Measurements from ENCODE around the gene NEK1. TPM values are rescaled to one million over a fixed set of nuclear protein-coding genes. Genes with fewer than 3 reads are reported as not detected.
"Not testable (repeated sequence)": the region's sequence is repeated elsewhere in the genome, so short reads cannot be mapped to it uniquely, and the experiment has no call there.

NEK1 gene
- total and polyA plus RNA-seq, 2 of the 8 experiments (the other 6 are each of a cell fraction or from before 2014, with no cell fraction given) = 3.9 to 11.7 TPM

DNA sequence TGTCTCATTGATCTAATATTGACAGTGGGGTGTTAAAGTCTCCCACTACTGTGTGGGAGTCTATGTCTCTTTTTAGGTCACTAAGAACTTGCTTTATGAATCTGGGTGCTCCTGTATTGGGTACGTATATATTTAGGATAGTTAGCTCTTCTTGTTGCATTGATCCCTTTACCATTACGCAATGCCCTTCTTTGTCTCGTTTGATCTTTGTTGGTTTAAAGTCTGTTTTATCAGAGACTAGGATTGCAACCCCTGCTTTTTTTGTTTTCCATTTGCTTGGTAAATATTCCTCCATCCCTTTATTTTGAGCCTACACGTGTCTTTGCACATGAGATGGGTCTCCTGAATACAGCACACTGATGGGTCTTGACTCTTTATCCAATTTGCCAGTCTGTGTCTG is 65.8 kb downstream of the NEK1 start:
- H2AK5ac ChIP-seq (ENCODE audit: low read depth, low read length); H3K23me2 ChIP-seq (ENCODE audit: low read depth, low read length); H2BK12ac ChIP-seq (ENCODE audit: low read depth, low read length); DNase-seq (ENCODE audit: low read depth in 1 of 2, low spot score in 2 of 2); H2AFZ ChIP-seq (ENCODE audit: low read length); H2BK5ac ChIP-seq (ENCODE audit: low read depth, low read length); H4K91ac ChIP-seq (replicated peaks; ENCODE audit: insufficient read length, low read length); H3K4me1 ChIP-seq (replicated peaks in 1 of 4; ENCODE audit: control insufficient read depth in 3 of 4, insufficient read depth in 4 of 4, low read length in 3 of 4); H4K8ac ChIP-seq (ENCODE audit: extremely low read depth, insufficient read depth, low read length); H3K23ac ChIP-seq (ENCODE audit: insufficient read length); H3K18ac ChIP-seq (ENCODE audit: extremely low read depth, low read length); H3K9ac ChIP-seq (replicated peaks in 1 of 4; ENCODE audit: extremely low read depth in 1 of 4, low read depth in 3 of 4, low read length in 3 of 4); H3K27ac ChIP-seq (ENCODE audit: low read depth, low read length); H2BK120ac ChIP-seq (replicated peaks; ENCODE audit: low read depth, low read length); H4K20me1 ChIP-seq (replicated peaks in 1 of 2; ENCODE audit: control insufficient read depth in 1 of 2, insufficient read depth in 2 of 2, low read length in 2 of 2); H3K79me1 ChIP-seq (ENCODE audit: low read depth, low read length); H2BK20ac ChIP-seq (ENCODE audit: low read length); FAIRE-seq; H3K56ac ChIP-seq (replicated peaks; ENCODE audit: insufficient read length, low read depth, low read length); H3K36me3 ChIP-seq (ENCODE audit: control insufficient read depth in 2 of 4, insufficient read depth in 4 of 4, low read length in 3 of 4); H3K4me3 ChIP-seq (ENCODE audit: extremely low read depth in 1 of 4, insufficient read depth in 2 of 4, low read depth in 3 of 4, low read length in 4 of 4); CTCF ChIA-PET (ENCODE audit: partially characterized antibody); H3K4ac ChIP-seq (replicated peaks; ENCODE audit: insufficient read length, low read depth, low read length); H3K4me2 ChIP-seq (ENCODE audit: insufficient read depth in 1 of 2, low read depth in 2 of 2, low read length in 2 of 2); POLR2A ChIA-PET (ENCODE audit: partially characterized antibody); H3K79me2 ChIP-seq (ENCODE audit: control insufficient read depth in 1 of 2, insufficient read depth in 2 of 2, low read length in 2 of 2); H2BK15ac ChIP-seq (ENCODE audit: low read length); H3K14ac ChIP-seq (ENCODE audit: insufficient read length); H4K5ac ChIP-seq (ENCODE audit: insufficient read length, low read depth, low read length); H3K27me3 ChIP-seq (replicated peaks in 1 of 4; ENCODE audit: control insufficient read depth in 3 of 4, extremely low read depth in 1 of 4, insufficient read depth in 3 of 4, low read length in 3 of 4): not testable (repeated sequence)
- WGBS, 2 experiments (ENCODE audit: extremely low coverage in 1 of 2, insufficient coverage in 1 of 2, insufficient read length in 1 of 2, insufficient replicate concordance in 2 of 2, low coverage in 1 of 2, low lambda C conversion rate in 2 of 2, missing lambda C conversion rate in 1 of 2) = 92% methylated on average over 4 of the region's 4 CpGs; no CpG with 5 or more reads in 1 of the 2 experiments
- H3K9me3 ChIP-seq (ENCODE audit: insufficient read depth in 2 of 2, low read depth in 1 of 2, low read length in 1 of 2) = peaks cover 10 to 16% of the 10 kb centered on the region in 2 experiments; a peak in 3 of 4 replicates
